TTC549 (cell line): ENCODE measurements around the gene IKZF3.
"Not testable (repeated sequence)": the region's sequence is repeated elsewhere in the genome, so short reads cannot be mapped to it uniquely, and the experiment has no call there.

Source experiments
- FAIRE-seq: peaks from 2 replicates; lab custom pipeline; 2012; peaks lifted over from hg19 to GRCh38; lab: Jason Lieb, UNC

IKZF3 gene

GRCh38 chr17:39716073-39716818 lies 147.9 kb downstream of the IKZF3 start:
- no peak for FAIRE-seq

DNA sequence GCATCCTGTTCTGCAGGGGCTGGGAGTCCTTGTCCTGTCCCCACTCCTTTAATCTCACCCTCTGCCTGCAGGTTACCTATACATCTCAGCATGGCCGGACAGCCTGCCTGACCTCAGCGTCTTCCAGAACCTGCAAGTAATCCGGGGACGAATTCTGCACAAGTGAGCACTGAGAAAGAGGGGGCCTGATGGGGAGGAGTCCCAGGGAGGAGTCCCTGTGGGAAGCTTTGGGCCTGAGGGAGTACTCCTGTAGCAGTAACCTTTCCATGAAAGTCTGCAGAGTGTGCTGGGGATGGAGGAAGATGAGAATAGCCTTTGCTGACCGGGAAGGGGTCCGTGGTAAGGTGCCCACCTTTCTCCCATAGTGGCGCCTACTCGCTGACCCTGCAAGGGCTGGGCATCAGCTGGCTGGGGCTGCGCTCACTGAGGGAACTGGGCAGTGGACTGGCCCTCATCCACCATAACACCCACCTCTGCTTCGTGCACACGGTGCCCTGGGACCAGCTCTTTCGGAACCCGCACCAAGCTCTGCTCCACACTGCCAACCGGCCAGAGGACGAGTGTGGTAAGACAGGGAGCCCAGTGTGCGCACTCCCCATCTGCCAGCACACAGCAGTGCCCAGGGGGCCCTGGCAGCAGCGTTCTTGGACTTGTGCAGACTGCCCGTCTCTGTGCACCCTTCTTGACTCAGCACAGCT lies 148.6 kb downstream of the IKZF3 start:
- no peak for FAIRE-seq

GRCh38 chr17:39714234-39714633 lies 149.9 kb downstream of the IKZF3 start:
- FAIRE-seq: no peak

GRCh38 chr17:39711851-39712250 lies 152.3 kb downstream of the IKZF3 start:
- FAIRE-seq: no peak

DNA sequence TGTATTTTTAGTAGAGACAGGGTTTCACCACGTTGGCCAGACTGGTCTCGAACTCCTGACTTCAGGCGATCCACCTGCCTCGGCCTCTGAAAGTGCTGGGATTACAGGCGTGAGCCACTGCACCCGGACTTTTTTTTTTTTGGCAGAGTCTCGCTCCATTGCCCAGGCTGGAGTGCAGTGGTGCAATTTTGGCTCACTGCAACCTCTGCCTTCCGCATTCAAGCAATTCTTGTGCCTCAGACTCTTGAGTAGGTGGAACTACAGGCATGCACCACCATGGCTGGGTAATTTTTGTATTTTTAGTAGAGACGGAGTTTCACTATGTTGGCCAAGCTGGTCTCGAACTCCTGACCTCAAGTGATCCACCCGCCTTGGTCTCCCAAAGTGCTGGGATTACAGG lies 153.0 kb downstream of the IKZF3 start:
- not testable (repeated sequence) for FAIRE-seq

GRCh38 chr17:39709998-39710964 lies 153.8 kb downstream of the IKZF3 start:
- FAIRE-seq: no peak

GRCh38 chr17:39709319-39709997 lies 154.7 kb downstream of the IKZF3 start:
- FAIRE-seq: no peak
